Tibial nerve (tissue), 4 donors: ENCODE measurements around the gene DPCD. TPM values are rescaled to one million over a fixed set of nuclear protein-coding genes. Genes with fewer than 3 reads are reported as not detected.

Experiments used
- DNase-seq, 2 donors: peaks; one replicate each; pipeline ENCODE4 v3.0.0-alpha.2; 2019; ENCODE audit warnings: low spot score in 2 of 2
- H3K27ac ChIP-seq, 4 donors: fragments of 200-600 bp; sonication (generic) in 3 of 4; one replicate each; pipeline ENCODE4 v1.5.1; 2017 to 2019; ENCODE audit warnings: mild to moderate bottlenecking in 1 of 4
- H3K27me3 ChIP-seq, 2 donors: fragments of 200-600 bp; sonication (generic) in 1 of 2; one replicate each; pipeline versions ENCODE4 v1.5.1 to v1.6.0; 2017 to 2019
- H3K36me3 ChIP-seq, 3 donors: fragments of 200-600 bp; sonication (generic); one replicate each; pipeline ENCODE4 v1.5.1; 2018 to 2019
- H3K4me1 ChIP-seq, 4 donors: fragments of 200-600 bp; sonication (generic) in 3 of 4; one replicate each; pipeline ENCODE4 v1.5.1; 2017 to 2019
- H3K4me3 ChIP-seq, 4 donors: fragments of 200-600 bp; sonication (generic) in 3 of 4; one replicate each; pipeline ENCODE4 v1.5.1; 2017 to 2019; ENCODE audit warnings: mild to moderate bottlenecking in 1 of 4, moderate library complexity in 1 of 4
- H3K9me3 ChIP-seq, 4 donors: fragments of 200-600 bp; sonication (generic) in 3 of 4; one replicate each; pipeline ENCODE4 v1.5.1; 2017 to 2019
- CTCF ChIP-seq, 5 experiments: fragments of 200-600 bp in 3 of 5; fragments of 450-650 bp in 2 of 5; sonication (generic) in 3 of 5; IDR thresholded peaks; one replicate each; pipeline ENCODE4 v1.5.1; 2016 to 2019; ENCODE audit warnings: antibody characterized with exemption in 5 of 5, mild to moderate bottlenecking in 3 of 5, moderate library complexity in 2 of 5
- EP300 ChIP-seq, 2 donors: sonication (generic); formaldehyde crosslinking; IDR thresholded peaks; one replicate each; pipeline ENCODE4 v1.6.1; 2017; ENCODE audit warnings: antibody characterized with exemption in 2 of 2, mild to moderate bottlenecking in 1 of 2
- POLR2A ChIP-seq, 2 donors: fragments of 450-650 bp; IDR thresholded peaks; one replicate each; pipeline ENCODE4 v1.6.1; 2017; ENCODE audit warnings: antibody characterized with exemption in 2 of 2, mild to moderate bottlenecking in 2 of 2, moderate library complexity in 2 of 2
- WGBS, 2 donors: methylation state at CpG; one replicate each; pipeline ENCODE4 v1.1.5; 2018; 5-methylcytosine and 5-hydroxymethylcytosine counted together
- total RNA-seq, 4 donors: library from RNA; depleted of rRNA; stranded (reverse); fragments of >200 nt; gene quantifications; one replicate each; pipeline ENCODE4 v1.1.0, GENCODE V29; 2016

Gene DPCD
- total RNA-seq, 4 donors from 2014 or later: 6.0 to 28.5 (median 16.3) TPM

- Histone ChIP-seq H3K36me3 (peaks cover 0 to 16% (median 0%) of the 10 kb centered on the region in 3 donors), H3K9me3 (peaks cover 0 to 16% (median 2%) of the 10 kb centered on the region in 4 donors), H3K4me1 (peaks cover 0 to 29% (median 12%) of the 10 kb centered on the region in 4 donors), H3K27ac (no peak overlapping the region), H3K27me3 (peaks cover 4 to 44% of the 10 kb centered on the region in 2 donors), H3K4me3 (peak overlapping the region; percentile 28 to 55 (median 39))
- 8 to 14% methylated on average over 8 to 27 of the region's 37 CpGs for WGBS, 2 donors
- TF ChIP-seq POLR2A (IDR thresholded peaks at IDR 0.05) (no peak), EP300 (IDR thresholded peaks at IDR 0.05) (no peak), CTCF (IDR thresholded peaks at IDR 0.05) (no peak)
- DNase-seq: no peak
Measured at GRCh38 chr10:101570428-101571270, 17.5 kb upstream of the DPCD start.

GRCh38 chr10:101571271-101571925, 16.7 kb upstream of the DPCD start:
- Histone ChIP-seq H3K4me3 (no peak overlapping the region), H3K9me3 (peaks cover 0 to 16% (median 2%) of the 10 kb centered on the region in 4 donors), H3K4me1 (peaks cover 0 to 25% (median 11%) of the 10 kb centered on the region in 4 donors), H3K27ac (no peak overlapping the region), H3K36me3 (peaks cover 0 to 16% (median 0%) of the 10 kb centered on the region in 3 donors), H3K27me3 (peaks cover 4 to 37% of the 10 kb centered on the region in 2 donors)
- no peak for TF ChIP-seq EP300 (IDR thresholded peaks at IDR 0.05)
- TF ChIP-seq POLR2A (IDR thresholded peaks at IDR 0.05): no peak
- TF ChIP-seq CTCF (IDR thresholded peaks at IDR 0.05): no peak
- no peak for DNase-seq
- 48 to 57% methylated on average over 8 of the region's 8 CpGs for WGBS, 2 donors

- H3K4me3 ChIP-seq: no peak overlapping the region
- no peak for DNase-seq
- 86% methylated on average over 7 of the region's 7 CpGs for WGBS, 2 donors
- H3K27ac ChIP-seq: no peak overlapping the region
- peaks cover 0 to 16% (median 2%) of the 10 kb centered on the region in 4 donors for H3K9me3 ChIP-seq
- peaks cover 0 to 23% (median 0%) of the 10 kb centered on the region in 3 donors for H3K36me3 ChIP-seq
- H3K27me3 ChIP-seq: peaks cover 4 to 30% of the 10 kb centered on the region in 2 donors
- peaks cover 0 to 20% (median 10%) of the 10 kb centered on the region in 4 donors for H3K4me1 ChIP-seq
- TF ChIP-seq EP300 (IDR thresholded peaks at IDR 0.05) (no peak), CTCF (IDR thresholded peaks at IDR 0.05) (no peak), POLR2A (IDR thresholded peaks at IDR 0.05) (no peak)
Measured at GRCh38 chr10:101572126-101572525, 16.0 kb upstream of the DPCD start.

GRCh38 chr10:101572785-101573184, 15.3 kb upstream of the DPCD start:
- 84 to 96% methylated on average over 2 of the region's 2 CpGs for WGBS, 2 donors
- DNase-seq: no peak
- peaks cover 4 to 23% of the 10 kb centered on the region in 2 donors for H3K27me3 ChIP-seq
- H3K36me3 ChIP-seq: peaks cover 0 to 29% (median 0%) of the 10 kb centered on the region in 3 donors
- H3K4me3 ChIP-seq: no peak overlapping the region
- TF ChIP-seq EP300 (IDR thresholded peaks at IDR 0.05): no peak
- no peak for TF ChIP-seq CTCF (IDR thresholded peaks at IDR 0.05)
- TF ChIP-seq POLR2A (IDR thresholded peaks at IDR 0.05): no peak
- no peak overlapping the region for H3K27ac ChIP-seq
- peaks cover 0 to 16% (median 2%) of the 10 kb centered on the region in 4 donors for H3K9me3 ChIP-seq
- peaks cover 0 to 20% (median 10%) of the 10 kb centered on the region in 4 donors for H3K4me1 ChIP-seq
